KOPT-K1 (cell line): ENCODE measurements around the gene RPS17.
"Not testable (repeated sequence)": the region's sequence is repeated elsewhere in the genome, so short reads cannot be mapped to it uniquely, and the experiment has no call there.

Experiments
- H3K27ac ChIP-seq: fragments of 200-600 bp; sonication (generic); 2 replicates; pipeline ENCODE4 v1.5.1; 2016; ENCODE audit warnings: antibody characterized with exemption, mild to moderate bottlenecking, low read depth, low read length; ENCODE audit not compliant: poor library complexity, severe bottlenecking
- H3K36me3 ChIP-seq: fragments of 200-600 bp; sonication (generic); 2 replicates; pipeline ENCODE4 v1.5.1; 2017; ENCODE audit warnings: antibody characterized with exemption, mild to moderate bottlenecking, low read length, moderate library complexity; ENCODE audit not compliant: insufficient read depth
- H3K9me3 ChIP-seq: fragments of 200-600 bp; sonication (generic); 2 replicates; pipeline ENCODE4 v1.5.1; 2017; ENCODE audit warnings: antibody characterized with exemption, low read length, mild to moderate bottlenecking; ENCODE audit not compliant: insufficient read depth, poor library complexity, severe bottlenecking

Gene RPS17

DNA sequence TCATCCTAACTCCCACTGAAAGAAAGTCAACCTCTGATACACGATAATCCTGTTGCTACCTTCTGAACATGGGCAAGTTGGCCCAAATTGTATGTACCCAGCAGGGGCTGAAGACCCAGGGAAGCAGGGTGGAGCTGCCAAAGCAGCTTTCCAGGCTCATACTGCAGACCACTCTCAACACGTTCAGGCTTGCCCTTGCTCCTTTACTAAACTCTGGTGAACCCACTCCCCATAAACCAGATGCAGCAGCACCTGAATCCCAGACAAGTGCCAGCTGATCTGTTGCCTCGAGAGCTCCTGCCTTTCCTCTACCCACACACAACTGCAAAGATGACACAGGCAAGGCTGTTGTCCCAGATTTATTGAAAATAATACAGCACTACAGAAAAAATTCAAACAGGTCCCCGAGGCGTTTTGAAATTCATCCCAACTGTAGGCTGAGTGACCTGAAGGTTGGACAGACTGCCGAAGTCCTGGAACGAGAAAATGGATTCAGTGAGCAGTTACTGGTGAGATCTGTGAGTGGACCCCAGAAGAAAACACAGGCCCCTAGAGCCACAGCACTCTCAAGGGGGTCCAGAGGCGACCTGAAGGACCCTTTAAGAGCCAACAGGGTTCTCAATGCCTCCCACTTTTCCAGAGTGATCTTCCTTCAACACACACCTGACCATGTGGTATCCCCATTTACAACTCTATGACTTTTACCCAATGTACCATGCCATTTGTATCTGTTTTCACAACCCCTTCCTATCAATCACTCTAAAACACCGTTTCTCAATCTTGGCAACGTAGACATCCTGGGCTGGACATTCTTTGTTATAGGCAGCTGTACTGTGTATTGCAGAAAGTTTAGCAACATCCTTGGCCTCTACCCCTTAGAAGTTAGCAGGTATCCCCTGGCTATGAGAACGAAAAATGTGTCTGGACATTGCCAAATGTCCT lies 3.6 kb downstream of the RPS17 start:
- no peak overlapping the region for H3K27ac ChIP-seq
- no peaks in the 10 kb centered on the region for H3K9me3 ChIP-seq
- peaks cover 69% of the 10 kb centered on the region for H3K36me3 ChIP-seq

DNA sequence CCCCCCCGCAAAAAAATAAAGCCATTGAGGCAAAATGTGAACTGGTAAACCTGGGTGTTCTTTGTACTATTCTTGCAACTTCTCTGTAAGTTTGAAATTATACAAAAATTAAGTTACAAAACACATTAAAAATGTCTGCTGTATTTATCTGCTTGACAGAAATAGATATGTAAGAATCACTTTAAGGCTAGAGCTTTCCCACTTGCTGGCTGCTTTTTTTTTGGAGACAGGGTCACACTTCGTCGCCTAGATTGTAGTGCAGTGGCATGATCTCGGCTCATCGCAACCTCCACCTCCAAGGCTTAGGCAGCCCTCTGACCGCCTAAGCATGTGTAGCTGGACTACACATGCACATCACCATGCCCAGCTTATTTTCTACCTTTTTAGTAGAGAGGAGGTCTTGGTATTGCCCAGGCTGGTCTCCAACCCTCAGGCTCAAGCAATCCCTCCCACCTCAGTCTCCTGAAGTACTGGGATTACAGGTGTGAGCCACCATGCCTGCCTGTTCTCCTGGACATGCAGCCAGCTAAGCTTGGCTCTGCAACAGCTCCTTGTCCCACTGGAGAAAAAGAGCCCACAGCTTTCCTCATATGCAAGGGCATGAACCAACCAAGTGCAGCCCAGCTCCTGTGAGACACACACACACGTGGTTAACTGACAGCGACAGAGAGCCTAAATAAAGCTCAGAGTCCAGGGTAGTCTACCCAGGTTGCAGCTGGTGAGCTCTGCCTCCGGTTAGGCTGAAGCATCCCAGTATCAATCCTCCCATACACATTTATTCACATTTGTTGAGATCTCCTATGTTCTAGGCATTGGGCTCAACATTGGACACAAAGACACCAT lies 4.5 kb downstream of the RPS17 start:
- peaks cover 69% of the 10 kb centered on the region for H3K36me3 ChIP-seq
- H3K27ac ChIP-seq = no peak overlapping the region
- no peaks in the 10 kb centered on the region for H3K9me3 ChIP-seq

DNA sequence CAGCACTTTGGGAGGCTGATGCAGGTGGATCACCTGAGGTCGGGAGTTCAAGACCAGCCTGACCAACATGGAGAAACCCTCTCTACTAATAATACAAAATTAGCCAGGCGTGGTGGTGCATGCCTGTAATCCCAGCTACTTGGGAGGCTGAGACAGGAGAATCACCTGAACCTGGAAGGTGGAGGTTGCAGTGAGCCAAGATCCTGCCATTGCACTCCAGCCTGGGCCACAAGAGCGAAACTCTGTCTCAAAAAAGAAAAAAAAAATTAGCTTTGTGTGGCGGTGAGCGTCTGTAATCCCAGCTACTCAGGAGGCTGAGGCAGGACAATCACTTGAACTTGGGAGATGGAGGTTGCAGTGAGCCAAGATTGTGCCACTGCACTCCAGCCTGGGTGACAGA lies 5.1 kb downstream of the RPS17 start:
- H3K27ac ChIP-seq, H3K9me3 ChIP-seq: not testable (repeated sequence)
- H3K36me3 ChIP-seq = peaks cover 69% of the 10 kb centered on the region

DNA sequence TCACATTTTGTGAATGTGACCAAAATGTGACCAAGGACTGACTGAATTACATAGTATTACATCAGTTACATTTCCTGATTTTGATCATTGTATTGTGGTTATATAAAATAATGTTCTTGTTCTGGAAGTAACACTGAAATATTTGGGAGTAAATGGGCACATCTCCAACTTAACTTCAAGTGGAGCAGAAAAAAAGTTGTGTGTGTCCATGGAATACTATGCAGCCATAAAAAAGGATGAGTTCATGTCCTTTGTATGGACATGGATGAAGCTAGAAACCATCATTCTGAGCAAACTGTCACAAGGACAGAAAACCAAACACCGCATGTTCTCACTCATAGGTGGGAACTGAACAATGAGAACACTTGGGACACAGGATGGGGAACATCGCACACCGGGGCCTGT lies 5.8 kb downstream of the RPS17 start:
- peaks cover 69% of the 10 kb centered on the region for H3K36me3 ChIP-seq

DNA sequence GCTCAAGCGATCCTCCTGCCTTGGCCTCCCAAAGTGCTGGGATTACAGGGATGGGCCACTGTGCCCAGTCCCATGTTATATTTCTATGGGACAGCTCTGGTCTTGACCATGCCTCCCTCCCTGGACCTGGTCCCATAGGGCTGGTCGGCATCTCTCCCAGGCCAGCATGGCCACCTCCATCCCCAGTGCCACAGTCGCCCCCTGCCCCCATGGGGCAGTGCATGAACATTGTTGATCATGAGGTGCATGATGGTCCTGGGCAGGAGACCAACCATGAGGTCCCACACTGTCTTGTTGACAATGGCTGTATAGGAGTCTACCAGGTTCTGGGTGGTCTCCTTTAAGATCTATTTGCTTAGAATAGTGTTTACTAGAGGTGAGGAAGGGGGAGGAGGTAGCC lies 6.5 kb downstream of the RPS17 start:
- H3K27ac ChIP-seq = no peak overlapping the region
- no peaks in the 10 kb centered on the region for H3K9me3 ChIP-seq
- peaks cover 63% of the 10 kb centered on the region for H3K36me3 ChIP-seq

More for the DNA sequence above, 5.8 kb downstream of the RPS17 start:
- not testable (repeated sequence) for H3K9me3 ChIP-seq, H3K27ac ChIP-seq

DNA sequence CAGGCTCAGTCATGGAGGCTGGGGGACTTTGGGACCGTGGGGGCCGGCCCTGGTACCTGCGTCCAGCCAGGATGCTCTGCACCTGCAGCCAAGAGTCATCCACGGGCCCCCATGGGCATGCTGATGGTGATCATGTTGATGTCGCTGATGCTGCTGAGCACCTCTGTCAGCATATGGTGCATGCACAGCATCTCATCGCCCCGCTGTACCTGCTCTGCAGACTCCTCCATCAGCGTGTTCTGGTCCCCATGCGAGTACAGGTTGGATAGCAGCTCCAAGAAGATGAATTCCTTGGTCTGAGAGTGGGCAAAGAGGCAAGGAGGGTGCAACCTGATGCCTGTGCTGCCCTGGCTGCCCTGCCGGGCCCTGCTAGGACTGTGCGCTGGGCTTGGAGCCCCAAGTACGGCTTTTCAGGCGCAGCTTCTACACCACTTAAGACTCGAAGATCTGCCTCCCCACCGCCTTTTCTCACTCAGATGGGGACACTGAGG lies 7.2 kb downstream of the RPS17 start:
- no peak overlapping the region for H3K27ac ChIP-seq
- peaks cover 55% of the 10 kb centered on the region for H3K36me3 ChIP-seq
- no peaks in the 10 kb centered on the region for H3K9me3 ChIP-seq

DNA sequence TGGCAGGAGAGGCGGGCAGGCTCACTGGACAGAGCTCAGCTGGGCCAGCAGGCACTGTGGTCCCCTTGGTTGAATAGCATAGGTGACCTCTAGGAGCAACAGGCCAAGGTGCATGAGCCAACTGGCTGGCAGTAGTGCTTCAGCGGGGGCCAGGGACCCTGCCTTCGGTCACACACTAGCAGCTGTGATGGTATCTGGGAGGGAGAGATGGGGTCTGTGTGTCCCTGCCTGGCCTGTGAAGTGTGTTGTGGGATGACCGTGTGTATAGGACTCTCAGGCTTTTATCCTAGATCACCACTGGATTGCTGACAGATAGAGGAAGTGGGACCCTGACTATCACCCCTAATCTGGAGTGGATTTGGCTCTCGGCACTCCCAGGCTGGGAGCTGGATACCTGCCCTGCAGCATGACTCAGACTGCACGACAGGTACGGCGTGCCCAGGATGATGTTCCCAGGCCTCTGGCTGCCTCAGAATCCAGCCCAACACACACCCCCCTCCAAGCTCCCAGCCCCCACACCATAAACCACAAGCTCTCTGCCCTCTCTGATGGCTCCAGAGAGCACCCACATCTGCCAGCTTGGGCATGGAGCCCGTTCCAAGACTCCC lies 7.8 kb downstream of the RPS17 start:
- no peaks in the 10 kb centered on the region for H3K9me3 ChIP-seq
- H3K36me3 ChIP-seq = peaks cover 50% of the 10 kb centered on the region
- H3K27ac ChIP-seq = no peak overlapping the region

DNA sequence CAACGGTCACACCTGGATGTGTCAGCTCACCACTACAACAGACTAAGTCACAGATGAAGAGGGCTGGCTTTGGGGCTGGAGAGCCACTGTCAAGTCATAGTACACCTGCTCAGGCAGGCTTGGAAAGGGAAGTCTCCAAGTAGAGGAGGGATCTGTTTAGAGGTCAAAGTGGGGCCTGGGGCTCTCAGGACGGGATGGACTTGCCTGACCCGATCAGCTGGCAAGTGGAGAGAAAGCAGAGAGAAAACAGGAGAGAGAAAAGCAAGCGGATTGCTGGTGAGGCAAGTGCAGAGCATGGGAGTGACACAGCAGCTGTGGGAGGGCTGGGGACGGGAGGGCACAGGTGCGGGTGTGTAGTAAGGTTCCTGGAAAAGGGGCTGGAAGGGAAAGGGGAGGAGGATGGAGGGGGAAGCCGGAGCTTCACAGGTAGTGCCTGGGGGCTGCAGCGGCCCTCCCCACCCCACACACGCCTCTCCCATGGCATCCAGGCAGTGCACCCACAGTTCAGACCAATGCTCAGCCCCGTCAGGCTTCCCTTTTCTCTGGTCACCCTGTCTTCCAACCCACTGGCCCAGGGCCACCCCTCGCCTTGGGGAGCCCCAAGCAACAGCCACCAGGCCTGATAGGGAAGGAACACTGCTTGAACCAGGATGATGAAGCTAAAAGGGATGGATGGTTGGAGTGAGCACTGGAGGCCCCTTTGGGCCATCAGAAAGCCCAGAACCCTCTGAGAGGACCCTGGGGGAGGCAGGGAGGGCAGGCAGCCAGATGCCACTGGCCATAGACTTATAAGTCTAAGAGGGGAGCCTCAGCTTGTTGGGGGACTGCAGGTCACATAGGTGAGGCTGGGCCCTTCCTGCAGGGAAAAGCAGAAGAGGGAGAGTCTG lies 8.5 kb downstream of the RPS17 start:
- no peak overlapping the region for H3K27ac ChIP-seq
- H3K36me3 ChIP-seq = peaks cover 42% of the 10 kb centered on the region
- no peaks in the 10 kb centered on the region for H3K9me3 ChIP-seq

DNA sequence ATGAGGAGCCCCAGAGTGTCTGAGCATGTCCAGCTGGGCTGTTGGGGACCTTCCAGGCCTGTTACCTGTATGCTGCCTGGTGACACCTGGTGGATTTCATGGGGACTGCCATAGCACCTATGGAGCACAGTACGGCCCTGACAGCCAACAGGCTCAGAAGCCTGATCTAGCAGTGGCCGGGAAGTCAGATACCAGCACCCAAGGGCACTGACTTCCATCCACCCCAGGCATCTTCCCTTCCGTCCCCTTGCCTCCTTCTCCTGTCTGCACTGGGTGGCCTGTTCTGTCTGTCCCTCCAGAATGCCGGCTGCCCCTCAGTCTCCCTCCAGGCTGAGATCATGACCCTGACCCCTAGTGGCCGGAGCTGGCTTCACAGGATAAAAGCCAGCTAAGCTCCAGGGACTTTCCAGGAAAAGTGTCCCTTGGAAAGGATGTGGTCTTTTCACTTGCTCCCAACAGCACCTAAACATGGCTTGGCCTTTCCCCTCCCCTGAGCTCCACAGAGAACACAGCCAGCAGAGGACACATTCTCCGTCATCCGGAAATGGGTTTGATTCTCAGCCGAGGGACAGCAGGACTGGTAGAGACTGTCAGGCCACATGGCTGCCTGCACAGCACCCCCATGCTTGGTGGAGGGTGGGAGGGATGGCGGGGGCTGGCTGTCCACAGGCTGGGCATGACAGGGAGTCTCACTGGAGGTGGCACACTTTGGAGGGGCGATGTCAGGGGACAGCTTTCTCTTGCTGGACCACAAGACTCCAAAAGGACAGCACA lies 9.5 kb downstream of the RPS17 start:
- Histone ChIP-seq H3K9me3 (no peaks in the 10 kb centered on the region), H3K36me3 (peaks cover 33% of the 10 kb centered on the region), H3K27ac (no peak overlapping the region)

DNA sequence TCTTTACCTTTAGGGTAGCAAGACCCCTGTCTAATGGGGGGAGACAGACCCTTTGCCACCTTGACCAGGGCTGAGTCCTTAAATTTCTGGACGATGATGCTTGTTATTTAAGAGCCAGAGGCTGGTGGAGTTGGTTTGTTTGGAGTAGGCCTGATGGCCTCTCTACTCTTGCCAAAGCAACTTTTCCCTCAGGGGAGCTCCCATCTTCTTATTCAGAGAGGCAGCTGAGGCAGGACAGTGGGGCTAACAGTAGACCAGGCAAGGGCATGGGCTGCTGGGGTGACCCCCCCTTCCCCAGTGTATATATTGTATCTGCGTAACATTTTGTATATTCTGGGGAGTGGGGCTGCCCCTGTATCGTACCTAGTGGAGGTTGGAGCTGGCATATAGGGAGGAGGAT lies 10.3 kb downstream of the RPS17 start:
- H3K27ac ChIP-seq = no peak overlapping the region
- H3K36me3 ChIP-seq = peaks cover 25% of the 10 kb centered on the region
- H3K9me3 ChIP-seq = no peaks in the 10 kb centered on the region

DNA sequence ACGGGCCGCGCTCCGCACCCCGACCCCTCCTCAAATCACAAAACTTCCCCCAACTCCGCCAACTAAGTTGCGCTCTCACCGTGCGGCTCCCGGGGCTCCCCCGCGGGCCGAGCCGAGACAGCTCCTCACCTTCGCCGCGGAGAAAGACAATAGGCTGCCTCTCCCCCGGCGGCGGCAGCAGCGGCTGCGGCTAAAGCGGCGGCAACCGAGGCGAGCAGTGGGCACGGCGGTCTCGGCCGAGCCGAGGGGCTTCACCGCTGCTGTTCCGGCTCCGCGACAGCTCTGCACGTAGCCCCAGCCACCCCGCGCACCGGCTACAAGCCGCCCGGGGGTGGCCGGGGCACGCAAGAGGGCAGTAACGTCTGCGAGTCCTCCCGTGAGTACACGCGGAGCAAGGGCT lies 26.7 kb downstream of the RPS17 start:
- not testable (repeated sequence) for H3K9me3 ChIP-seq, H3K27ac ChIP-seq, H3K36me3 ChIP-seq

DNA sequence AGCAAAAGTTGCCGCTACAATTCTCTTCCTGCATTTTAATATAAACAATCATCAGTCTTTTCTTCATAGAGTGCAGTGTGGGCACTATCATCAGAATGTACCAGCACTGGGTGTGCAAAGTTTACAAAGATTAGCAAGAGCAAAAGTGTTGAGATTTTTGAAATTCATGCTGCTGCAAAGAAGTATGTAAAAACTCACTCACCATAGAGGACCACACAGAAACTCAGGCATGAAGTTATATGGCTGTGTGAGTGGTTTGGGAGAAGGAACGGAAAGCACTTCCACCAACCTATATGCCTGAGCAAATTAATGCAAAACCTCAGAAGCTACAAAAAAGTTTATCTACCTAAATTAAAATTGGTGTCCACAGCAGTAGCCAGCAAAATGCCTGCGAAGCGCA lies 32.6 kb downstream of the RPS17 start:
- H3K36me3 ChIP-seq = not testable (repeated sequence)

DNA sequence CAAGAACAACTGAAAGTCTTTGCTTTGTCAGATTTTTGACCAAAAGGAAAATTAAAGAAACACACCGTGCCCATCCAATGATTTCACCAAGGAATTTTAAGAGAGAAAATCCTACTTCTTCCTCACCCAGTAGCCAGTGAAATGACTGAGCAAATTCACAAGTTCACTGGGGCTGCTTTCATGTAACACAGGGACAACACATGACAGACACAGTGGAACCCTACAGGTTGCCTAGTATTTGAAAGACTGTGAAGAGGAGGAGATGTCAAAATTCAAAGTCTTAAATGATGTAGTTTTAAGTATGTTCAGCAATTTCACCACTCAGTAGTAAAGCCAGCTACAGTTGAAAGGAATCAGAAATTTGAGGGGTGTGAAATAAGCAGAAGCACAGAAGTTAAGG lies 33.2 kb downstream of the RPS17 start:
- not testable (repeated sequence) for H3K36me3 ChIP-seq, H3K27ac ChIP-seq, H3K9me3 ChIP-seq

More for the DNA sequence above, 32.6 kb downstream of the RPS17 start:
- H3K9me3 ChIP-seq, H3K27ac ChIP-seq: not testable (repeated sequence)

DNA sequence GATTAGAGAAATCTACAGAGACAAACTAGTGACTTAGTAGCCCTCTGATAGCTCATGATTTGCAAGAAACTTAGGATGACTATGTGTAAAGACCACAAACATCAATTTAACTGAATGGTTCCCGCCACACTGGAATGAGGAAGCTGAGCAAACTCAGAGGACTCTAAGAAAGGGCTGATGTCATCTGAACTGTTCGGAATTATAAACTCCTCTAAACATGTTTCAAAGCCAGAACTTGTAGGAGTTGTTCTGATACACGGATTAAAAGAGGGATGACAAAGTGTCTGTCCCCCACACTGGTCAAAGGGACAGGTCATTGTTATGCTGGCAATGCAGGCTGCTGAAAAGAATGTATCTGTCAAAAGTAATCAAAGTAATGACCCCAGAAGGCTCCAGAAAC lies 34.4 kb downstream of the RPS17 start:
- H3K9me3 ChIP-seq, H3K36me3 ChIP-seq, H3K27ac ChIP-seq: not testable (repeated sequence)
